CD8-positive, alpha-beta memory T cell (primary cell): ENCODE measurements around the gene SMPD4. TPM values are rescaled to one million over a fixed set of nuclear protein-coding genes. Genes with fewer than 3 reads are reported as not detected.
"Not testable (repeated sequence)": the region's sequence is repeated elsewhere in the genome, so short reads cannot be mapped to it uniquely, and the experiment has no call there.

Source experiments
- CTCF ChIA-PET: fragments of 350-600 bp; sonication (Branson Sonifier 250); formaldehyde crosslinking; loops from one replicate; lab custom pipeline; 2021; ENCODE audit warnings: antibody characterized with exemption; lab: Charles Lee
- POLR2A ChIA-PET: fragments of 350-600 bp; sonication (Branson Sonifier 250); formaldehyde crosslinking; loops from one replicate; lab custom pipeline; 2021; ENCODE audit warnings: antibody characterized with exemption; lab: Charles Lee
- DNase-seq, 5 donors: peaks; one replicate each; pipeline versions ENCODE4 v3.0.0 to v3.0.0-alpha.2; 2020 to 2022; ENCODE audit warnings: mixed read lengths in 1 of 5
- H3K27ac ChIP-seq: one replicate; pipeline ENCODE4 v1.7.0; 2013; ENCODE audit warnings: low read depth, mild to moderate bottlenecking, low read length, moderate library complexity
- H3K27me3 ChIP-seq: 2 replicates; pipeline ENCODE4 v1.7.0; 2013; ENCODE audit warnings: low read length, mild to moderate bottlenecking; ENCODE audit not compliant: insufficient read depth, poor library complexity, severe bottlenecking
- H3K36me3 ChIP-seq: 2 replicates; pipeline ENCODE4 v1.7.0; 2013; ENCODE audit warnings: mild to moderate bottlenecking, low read length, moderate library complexity; ENCODE audit not compliant: insufficient read depth
- H3K4me1 ChIP-seq: 2 replicates; pipeline ENCODE4 v1.7.0; 2013; ENCODE audit warnings: mild to moderate bottlenecking, low read length, moderate library complexity; ENCODE audit not compliant: insufficient read depth
- H3K4me3 ChIP-seq: 2 replicates; pipeline ENCODE4 v1.7.0; 2013; ENCODE audit warnings: mild to moderate bottlenecking, low read length
- H3K9me3 ChIP-seq: 2 replicates; pipeline ENCODE4 v1.7.0; 2013; ENCODE audit warnings: mild to moderate bottlenecking, low read length
- H3K27ac Mint-ChIP-seq, 8 donors: one replicate each; pipeline ENCODE4 v1.8.0; 2020 to 2021; ENCODE audit warnings: mixed read lengths in 8 of 8, mild to moderate bottlenecking in 6 of 8, inconsistent platforms in 3 of 8, moderate library complexity in 3 of 8
- H3K27me3 Mint-ChIP-seq, 2 donors: one replicate each; pipeline ENCODE4 v1.8.0; 2020 to 2021; ENCODE audit warnings: mixed read lengths in 2 of 2, mild to moderate bottlenecking in 1 of 2, moderate library complexity in 1 of 2
- H3K36me3 Mint-ChIP-seq, 3 donors: one replicate each; pipeline ENCODE4 v1.8.0; 2020 to 2021; ENCODE audit warnings: mixed read lengths in 3 of 3, inconsistent platforms in 1 of 3, mild to moderate bottlenecking in 1 of 3
- H3K4me1 Mint-ChIP-seq, 3 donors: one replicate each; pipeline ENCODE4 v1.8.0; 2020 to 2021; ENCODE audit warnings: mixed read lengths in 3 of 3, inconsistent platforms in 1 of 3, mild to moderate bottlenecking in 1 of 3
- H3K4me3 Mint-ChIP-seq, 7 donors: one replicate each; pipeline ENCODE4 v1.8.0; 2020 to 2021; ENCODE audit warnings: mixed read lengths in 7 of 7, mild to moderate bottlenecking in 6 of 7, moderate library complexity in 4 of 7, inconsistent platforms in 2 of 7
- H3K9me3 Mint-ChIP-seq, 5 donors: one replicate each; pipeline ENCODE4 v1.8.0; 2020 to 2022; ENCODE audit warnings: mixed read lengths in 5 of 5, mild to moderate bottlenecking in 3 of 5, moderate library complexity in 2 of 5, inconsistent platforms in 1 of 5
- polyA plus RNA-seq: library from polyadenylated mRNA; unstranded; fragments of 300-500 nt; fragmentation: Illumina TruSeq; gene quantifications from one replicate; pipeline ENCODE4 v1.2.3, GENCODE V29; 2021
- total RNA-seq, 2 experiments: library from RNA; stranded (reverse); gene quantifications; one replicate each; pipeline ENCODE4 v1.2.3, GENCODE V29; 2021

Gene SMPD4
- total and polyA plus RNA-seq, 3 experiments from 2014 or later, result 43.2 to 113 (median 111) TPM

DNA sequence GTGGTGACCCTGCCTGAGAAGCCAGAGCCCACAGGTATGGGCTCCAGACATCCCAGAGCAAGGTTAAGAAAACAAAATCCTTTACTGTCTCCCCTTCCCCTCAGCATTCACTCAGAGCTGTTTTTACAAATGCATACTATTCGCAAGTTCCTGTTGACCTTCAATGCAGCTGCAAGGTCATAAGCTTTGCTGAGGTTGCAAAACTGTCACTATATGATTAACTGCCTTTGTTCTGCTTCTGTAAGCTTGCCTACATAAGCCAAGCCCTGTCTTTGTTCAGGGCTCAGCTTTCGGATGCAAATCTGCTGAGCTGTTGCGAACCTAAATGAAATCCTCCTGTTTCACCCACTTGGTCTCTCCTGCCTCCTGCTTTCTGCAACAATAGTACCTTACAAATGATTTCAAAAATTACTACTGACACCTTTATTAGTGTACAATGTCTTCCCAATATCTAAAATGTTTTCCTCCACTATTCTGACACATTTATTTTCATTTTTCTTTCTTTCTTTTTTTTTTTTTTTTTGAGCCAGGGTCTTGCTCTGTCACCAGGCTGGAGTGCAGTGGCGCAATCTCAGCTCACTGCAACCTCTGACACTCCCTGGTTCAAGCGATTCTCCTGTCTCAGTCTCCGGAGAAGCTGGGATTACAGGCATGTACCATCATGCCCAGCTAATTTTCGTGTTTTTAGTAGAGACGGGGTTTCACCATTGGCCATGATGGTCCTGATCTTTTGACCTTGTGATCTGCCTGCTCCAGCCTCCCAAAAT, 78.6 kb downstream of the SMPD4 start:
- H3K9me3 ChIP-seq, H3K27me3 Mint-ChIP-seq, POLR2A ChIA-PET, H3K4me1 ChIP-seq, H3K9me3 Mint-ChIP-seq, H3K36me3 ChIP-seq, H3K27ac ChIP-seq, H3K4me1 Mint-ChIP-seq, H3K27me3 ChIP-seq, H3K36me3 Mint-ChIP-seq, H3K4me3 ChIP-seq, CTCF ChIA-PET, H3K4me3 Mint-ChIP-seq, DNase-seq: not testable (repeated sequence)
- peak overlapping the region in 1 of 8 donors; percentile 15 for H3K27ac Mint-ChIP-seq

Other genes starting within 250 kb of the SMPD4 start
- gene RAB6C, start 201.9 kb downstream of the SMPD4 start, total RNA-seq, result under 1 TPM in 1 of 2 experiments, not detected in 1; 0.09 TPM
- not detected for gene RAB6C, start 201.9 kb downstream of the SMPD4 start, polyA plus RNA-seq
- not detected for gene POTEF, start 52.4 kb downstream of the SMPD4 start, total RNA-seq
- gene POTEF, start 52.4 kb downstream of the SMPD4 start, polyA plus RNA-seq, result 0.05 TPM
- under 1 TPM; 0.84 to 0.85 TPM for gene CCDC74B, start 36.5 kb downstream of the SMPD4 start, total RNA-seq
- gene CCDC74B, start 36.5 kb downstream of the SMPD4 start, polyA plus RNA-seq, result 0.59 TPM
- 100 to 1,000 TPM; 303 to 318 TPM for gene MZT2B, start 660 bp upstream of the SMPD4 start, total RNA-seq
- gene MZT2B, start 660 bp upstream of the SMPD4 start, polyA plus RNA-seq, result 179 TPM
- not detected for gene TUBA3E, start 16.8 kb upstream of the SMPD4 start, total RNA-seq
- gene TUBA3E, start 16.8 kb upstream of the SMPD4 start, polyA plus RNA-seq, result not detected
- 100 to 1,000 TPM; 227 to 239 TPM for gene IMP4, start 161.3 kb upstream of the SMPD4 start, total RNA-seq
- gene IMP4, start 161.3 kb upstream of the SMPD4 start, polyA plus RNA-seq, result 86.8 TPM
- 10 to 100 TPM; 55.1 to 60.0 TPM for gene PTPN18, start 174.5 kb upstream of the SMPD4 start, total RNA-seq
- 77.7 TPM for gene PTPN18, start 174.5 kb upstream of the SMPD4 start, polyA plus RNA-seq